ENCODE results near the gene PRPF40A.

The PRPF40A gene

GRCh38 chr2:152607793-152608300 is 109.4 kb downstream of the PRPF40A start:
- Histone ChIP-seq H3K4me1 (no peaks in the 10 kb centered on the region), H3K9me3 (no peaks in the 10 kb centered on the region), H3K4me3 (ENCODE audit: low read depth, low read length) (no peak overlapping the region), H3K36me3 (no peaks in the 10 kb centered on the region), H3K27me3 (no peaks in the 10 kb centered on the region)
- DNase-seq = no peak
- TF ChIP-seq CTCF (IDR thresholded peaks at IDR 0.05; ENCODE audit: low read depth, low read length) = no peak

- TF ChIP-seq CTCF (IDR thresholded peaks at IDR 0.05; ENCODE audit: low read depth, low read length) = no peak
- no peak for DNase-seq
- Histone ChIP-seq H3K4me1 (no peaks in the 10 kb centered on the region), H3K4me3 (ENCODE audit: low read depth, low read length) (no peak overlapping the region), H3K36me3 (no peaks in the 10 kb centered on the region), H3K27me3 (no peaks in the 10 kb centered on the region), H3K9me3 (no peaks in the 10 kb centered on the region)
Measured at GRCh38 chr2:152606941-152607340, 110.3 kb downstream of the PRPF40A start.

- Histone ChIP-seq H3K36me3 (no peaks in the 10 kb centered on the region), H3K4me3 (ENCODE audit: low read depth, low read length) (no peak overlapping the region), H3K4me1 (no peaks in the 10 kb centered on the region), H3K9me3 (no peaks in the 10 kb centered on the region), H3K27me3 (no peaks in the 10 kb centered on the region)
- DNase-seq = no peak
- no peak for TF ChIP-seq CTCF (IDR thresholded peaks at IDR 0.05; ENCODE audit: low read depth, low read length)
Measured at GRCh38 chr2:152606081-152606480, 111.2 kb downstream of the PRPF40A start.

GRCh38 chr2:152603166-152603565 is 114.1 kb downstream of the PRPF40A start:
- Histone ChIP-seq H3K4me1 (no peaks in the 10 kb centered on the region), H3K36me3 (no peaks in the 10 kb centered on the region), H3K27me3 (no peaks in the 10 kb centered on the region), H3K9me3 (no peaks in the 10 kb centered on the region), H3K4me3 (ENCODE audit: low read depth, low read length) (no peak overlapping the region)
- no peak for DNase-seq
- TF ChIP-seq CTCF (IDR thresholded peaks at IDR 0.05; ENCODE audit: low read depth, low read length) = no peak

- H3K9me3 ChIP-seq = no peaks in the 10 kb centered on the region
- no peaks in the 10 kb centered on the region for H3K27me3 ChIP-seq
- no peaks in the 10 kb centered on the region for H3K4me1 ChIP-seq
- no peak overlapping the region for H3K4me3 ChIP-seq (ENCODE audit: low read depth, low read length)
- H3K36me3 ChIP-seq = no peaks in the 10 kb centered on the region
- no peak for DNase-seq
- TF ChIP-seq CTCF (IDR thresholded peaks at IDR 0.05; ENCODE audit: low read depth, low read length) = no peak
Measured at GRCh38 chr2:152602750-152603149, 114.5 kb downstream of the PRPF40A start.
